ENCODE results near the gene PNLIPRP1. TPM values are rescaled to one million over a fixed set of nuclear protein-coding genes. Genes with fewer than 3 reads are reported as not detected.

PNLIPRP1 gene
- total and polyA plus RNA-seq, 4 donors: 0.94 to 1.5 (median 1.2) TPM

- WGBS, 2 donors: 90 to 92% methylated on average over 7 of the region's 7 CpGs
- peaks cover 2% of the 10 kb centered on the region for H3K9me3 ChIP-seq (ENCODE audit: control insufficient read depth, low read length)
- peaks cover 0 to 1% of the 10 kb centered on the region in 2 donors for H3K27me3 ChIP-seq (ENCODE audit: control insufficient read depth in 1 of 2, insufficient read depth in 2 of 2, low read length in 1 of 2)
- H3K4me3 ChIP-seq (ENCODE audit: low read length in 2 of 2): no peak overlapping the region
- no peaks in the 10 kb centered on the region for H3K36me3 ChIP-seq (ENCODE audit: control insufficient read depth in 1 of 2, insufficient read depth in 2 of 2, low read length in 1 of 2)
- H3K4me1 ChIP-seq (ENCODE audit: control insufficient read depth in 1 of 2, insufficient read depth in 2 of 2, low read length in 2 of 2): no peaks in the 10 kb centered on the region
- ATAC-seq (ENCODE audit: low FRiP score): no peak
- no peak for DNase-seq
- no peak overlapping the region for H3K27ac ChIP-seq (ENCODE audit: low read depth in 1 of 2, low read length in 2 of 2)
- intact Hi-C loops (cut with DNase I): no loop called here
These were observed 3.8 kb downstream of the PNLIPRP1 start for GRCh38 chr10:116594525-116595035.

DNA sequence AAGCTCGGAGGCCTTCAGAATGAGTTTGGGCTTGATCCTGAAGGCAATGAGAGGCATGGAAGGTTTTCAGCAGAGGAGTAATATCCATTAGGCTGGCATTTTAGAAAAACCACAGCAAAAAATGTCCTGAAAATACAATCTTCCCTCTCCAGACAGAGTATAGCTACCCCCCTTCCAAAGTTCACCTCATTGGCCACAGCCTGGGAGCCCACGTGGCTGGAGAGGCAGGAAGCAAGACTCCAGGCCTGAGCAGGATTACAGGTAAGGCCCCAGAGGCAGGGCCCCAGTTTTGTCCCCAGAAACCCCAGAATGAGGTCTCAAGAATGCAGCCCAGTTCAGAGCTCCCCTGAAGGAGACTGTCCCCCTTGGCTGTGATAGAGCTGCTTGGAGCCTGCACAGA, 5.3 kb downstream of the PNLIPRP1 start:
- Histone ChIP-seq H3K36me3 (ENCODE audit: control insufficient read depth in 1 of 2, insufficient read depth in 2 of 2, low read length in 1 of 2) (no peaks in the 10 kb centered on the region), H3K9me3 (ENCODE audit: control insufficient read depth, low read length) (no peaks in the 10 kb centered on the region), H3K27me3 (ENCODE audit: control insufficient read depth in 1 of 2, insufficient read depth in 2 of 2, low read length in 1 of 2) (peaks cover 0 to 1% of the 10 kb centered on the region in 2 donors), H3K4me1 (ENCODE audit: control insufficient read depth in 1 of 2, insufficient read depth in 2 of 2, low read length in 2 of 2) (no peaks in the 10 kb centered on the region), H3K27ac (ENCODE audit: low read depth in 1 of 2, low read length in 2 of 2) (no peak overlapping the region), H3K4me3 (ENCODE audit: low read length in 2 of 2) (no peak overlapping the region)
- intact Hi-C loops (cut with DNase I): no loop called here
- no peak for ATAC-seq (ENCODE audit: low FRiP score)
- WGBS, 2 donors: 70 to 77% methylated on average over 2 of the region's 2 CpGs
- no peak for DNase-seq

DNA sequence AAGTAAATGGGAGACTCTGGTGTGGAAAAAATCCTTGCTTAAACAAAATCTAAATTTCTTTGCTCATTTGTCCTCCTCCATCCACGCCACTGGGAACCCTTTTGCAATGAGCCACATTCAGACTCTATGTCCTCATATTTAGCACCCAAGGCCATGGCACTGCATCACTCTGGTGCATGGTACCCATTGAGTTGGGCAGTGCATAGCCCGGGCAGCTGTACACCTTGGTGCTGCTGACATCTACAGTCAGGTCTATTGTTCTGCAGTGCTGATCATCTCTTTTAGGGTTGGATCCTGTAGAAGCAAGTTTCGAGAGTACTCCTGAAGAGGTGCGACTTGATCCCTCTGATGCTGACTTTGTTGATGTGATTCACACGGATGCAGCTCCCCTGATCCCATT, 6.8 kb downstream of the PNLIPRP1 start:
- H3K27me3 ChIP-seq (ENCODE audit: control insufficient read depth in 1 of 2, insufficient read depth in 2 of 2, low read length in 1 of 2): no peaks in the 10 kb centered on the region
- intact Hi-C loops (cut with DNase I): no loop called here

GRCh38 chr10:116598329-116598728, 7.6 kb downstream of the PNLIPRP1 start:
- Histone ChIP-seq H3K4me3 (ENCODE audit: low read length in 2 of 2) (no peak overlapping the region), H3K4me1 (ENCODE audit: control insufficient read depth in 1 of 2, insufficient read depth in 2 of 2, low read length in 2 of 2) (no peaks in the 10 kb centered on the region), H3K27me3 (ENCODE audit: control insufficient read depth in 1 of 2, insufficient read depth in 2 of 2, low read length in 1 of 2) (no peaks in the 10 kb centered on the region), H3K27ac (ENCODE audit: low read depth in 1 of 2, low read length in 2 of 2) (no peak overlapping the region), H3K9me3 (ENCODE audit: control insufficient read depth, low read length) (no peaks in the 10 kb centered on the region), H3K36me3 (ENCODE audit: control insufficient read depth in 1 of 2, insufficient read depth in 2 of 2, low read length in 1 of 2) (no peaks in the 10 kb centered on the region)
- no peak for ATAC-seq (ENCODE audit: low FRiP score)
- no peak for DNase-seq
- intact Hi-C loops (cut with DNase I): no loop called here

More for the DNA sequence above, 6.8 kb downstream of the PNLIPRP1 start:
- 87 to 90% methylated on average over 5 of the region's 5 CpGs for WGBS, 2 donors
- Histone ChIP-seq H3K36me3 (ENCODE audit: control insufficient read depth in 1 of 2, insufficient read depth in 2 of 2, low read length in 1 of 2) (no peaks in the 10 kb centered on the region), H3K4me3 (ENCODE audit: low read length in 2 of 2) (no peak overlapping the region), H3K27ac (ENCODE audit: low read depth in 1 of 2, low read length in 2 of 2) (no peak overlapping the region), H3K4me1 (ENCODE audit: control insufficient read depth in 1 of 2, insufficient read depth in 2 of 2, low read length in 2 of 2) (no peaks in the 10 kb centered on the region), H3K9me3 (ENCODE audit: control insufficient read depth, low read length) (no peaks in the 10 kb centered on the region)
- DNase-seq (no peak), ATAC-seq (ENCODE audit: low FRiP score) (no peak)

DNA sequence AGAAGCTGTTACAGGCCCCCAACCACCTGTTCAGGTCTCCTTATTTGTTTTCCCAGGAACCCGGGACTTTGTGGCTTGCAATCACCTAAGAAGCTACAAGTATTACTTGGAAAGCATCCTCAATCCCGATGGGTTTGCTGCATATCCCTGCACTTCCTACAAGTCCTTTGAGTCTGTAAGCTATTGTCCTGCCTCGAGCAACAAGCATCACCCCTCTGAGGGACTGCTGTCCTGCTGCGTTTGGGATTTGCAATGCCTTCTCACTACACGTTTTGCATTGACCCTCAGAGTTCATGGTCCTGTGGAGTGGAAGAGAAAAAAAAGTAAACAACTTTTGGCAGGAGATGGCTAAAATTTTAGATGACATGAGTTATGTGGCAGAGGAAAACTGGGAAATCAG, 9.2 kb downstream of the PNLIPRP1 start:
- Histone ChIP-seq H3K27ac (ENCODE audit: low read depth in 1 of 2, low read length in 2 of 2) (no peak overlapping the region), H3K4me3 (ENCODE audit: low read length in 2 of 2) (no peak overlapping the region), H3K36me3 (ENCODE audit: control insufficient read depth in 1 of 2, insufficient read depth in 2 of 2, low read length in 1 of 2) (no peaks in the 10 kb centered on the region), H3K27me3 (ENCODE audit: control insufficient read depth in 1 of 2, insufficient read depth in 2 of 2, low read length in 1 of 2) (no peaks in the 10 kb centered on the region), H3K4me1 (ENCODE audit: control insufficient read depth in 1 of 2, insufficient read depth in 2 of 2, low read length in 2 of 2) (no peaks in the 10 kb centered on the region), H3K9me3 (ENCODE audit: control insufficient read depth, low read length) (no peaks in the 10 kb centered on the region)
- intact Hi-C loops (cut with DNase I): no loop called here
- no peak for ATAC-seq (ENCODE audit: low FRiP score)
- DNase-seq: no peak
- 43 to 51% methylated on average over 5 of the region's 5 CpGs for WGBS, 2 donors

DNA sequence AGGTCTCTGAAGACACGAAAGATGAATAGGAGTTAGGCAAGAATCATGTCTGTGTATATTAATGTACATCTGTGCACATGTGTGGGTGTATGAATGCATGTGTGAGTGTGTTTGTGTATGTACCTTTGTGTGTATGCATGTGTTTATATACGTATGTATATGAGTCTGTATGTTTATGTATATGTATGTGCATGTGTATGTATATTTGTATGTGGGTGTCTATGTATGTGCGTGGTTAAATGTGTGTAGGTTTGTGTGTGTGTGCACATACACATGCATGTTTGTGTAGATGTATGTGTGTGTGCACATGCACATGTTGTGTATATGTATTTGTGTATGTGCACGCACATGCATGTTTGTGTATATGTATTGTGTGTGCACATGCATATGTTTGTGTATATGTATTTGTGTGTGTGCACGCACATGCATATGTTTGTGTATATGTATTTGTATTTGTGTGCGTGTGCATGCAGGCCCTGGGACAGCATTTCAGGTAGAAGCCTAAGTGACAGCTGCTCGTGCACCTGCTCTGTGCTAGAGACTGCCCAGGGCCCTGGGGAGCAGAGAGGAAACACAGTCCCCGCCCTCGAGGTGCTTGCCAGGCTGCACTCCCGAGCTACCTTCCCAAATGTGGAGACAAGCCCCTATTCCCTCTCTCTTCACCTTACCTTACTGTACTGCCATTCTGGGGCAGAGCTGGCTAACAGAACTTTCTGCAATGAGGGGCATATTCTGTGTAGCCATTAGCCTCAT, 12.1 kb downstream of the PNLIPRP1 start:
- DNase-seq (no peak), ATAC-seq (ENCODE audit: low FRiP score) (no peak)
- Histone ChIP-seq H3K4me1 (ENCODE audit: control insufficient read depth in 1 of 2, insufficient read depth in 2 of 2, low read length in 2 of 2) (no peaks in the 10 kb centered on the region), H3K36me3 (ENCODE audit: control insufficient read depth in 1 of 2, insufficient read depth in 2 of 2, low read length in 1 of 2) (no peaks in the 10 kb centered on the region), H3K27me3 (ENCODE audit: control insufficient read depth in 1 of 2, insufficient read depth in 2 of 2, low read length in 1 of 2) (no peaks in the 10 kb centered on the region), H3K27ac (ENCODE audit: low read depth in 1 of 2, low read length in 2 of 2) (no peak overlapping the region), H3K9me3 (ENCODE audit: control insufficient read depth, low read length) (no peaks in the 10 kb centered on the region), H3K4me3 (ENCODE audit: low read length in 2 of 2) (no peak overlapping the region)
- 87 to 88% methylated on average over 10 of the region's 10 CpGs for WGBS, 2 donors
- intact Hi-C loops (cut with DNase I): no loop called here

DNA sequence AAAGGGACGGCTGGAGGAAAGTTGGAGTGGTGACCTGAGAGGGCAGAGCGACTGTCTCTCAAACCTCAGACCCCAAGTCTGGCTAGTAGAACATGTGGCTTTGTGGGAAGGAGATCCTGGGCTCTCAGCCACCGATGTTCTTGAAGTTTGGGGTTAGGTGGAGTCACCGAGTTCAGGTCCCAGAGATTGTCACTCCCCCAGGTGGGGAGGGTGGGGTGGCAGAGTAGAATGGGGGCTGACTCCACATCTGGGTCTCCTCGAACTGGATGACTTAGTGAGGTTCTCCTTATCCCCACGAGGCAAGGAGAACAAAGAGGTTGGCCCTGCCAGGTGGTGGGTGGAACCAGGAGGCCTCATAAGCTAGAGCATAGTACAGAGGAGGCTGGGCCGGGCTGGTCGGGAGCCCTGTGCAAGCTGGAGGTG, 15.3 kb downstream of the PNLIPRP1 start:
- Histone ChIP-seq H3K36me3 (ENCODE audit: control insufficient read depth in 1 of 2, insufficient read depth in 2 of 2, low read length in 1 of 2) (no peaks in the 10 kb centered on the region), H3K27me3 (ENCODE audit: control insufficient read depth in 1 of 2, insufficient read depth in 2 of 2, low read length in 1 of 2) (no peaks in the 10 kb centered on the region), H3K9me3 (ENCODE audit: control insufficient read depth, low read length) (peaks cover 7% of the 10 kb centered on the region), H3K4me1 (ENCODE audit: control insufficient read depth in 1 of 2, insufficient read depth in 2 of 2, low read length in 2 of 2) (no peaks in the 10 kb centered on the region), H3K4me3 (ENCODE audit: low read length in 2 of 2) (no peak overlapping the region), H3K27ac (ENCODE audit: low read depth in 1 of 2, low read length in 2 of 2) (no peak overlapping the region)
- WGBS, 2 donors: 69 to 72% methylated on average over 8 of the region's 8 CpGs
- DNase-seq: no peak
- intact Hi-C loops (cut with DNase I): no loop called here
- ATAC-seq (ENCODE audit: low FRiP score): no peak

DNA sequence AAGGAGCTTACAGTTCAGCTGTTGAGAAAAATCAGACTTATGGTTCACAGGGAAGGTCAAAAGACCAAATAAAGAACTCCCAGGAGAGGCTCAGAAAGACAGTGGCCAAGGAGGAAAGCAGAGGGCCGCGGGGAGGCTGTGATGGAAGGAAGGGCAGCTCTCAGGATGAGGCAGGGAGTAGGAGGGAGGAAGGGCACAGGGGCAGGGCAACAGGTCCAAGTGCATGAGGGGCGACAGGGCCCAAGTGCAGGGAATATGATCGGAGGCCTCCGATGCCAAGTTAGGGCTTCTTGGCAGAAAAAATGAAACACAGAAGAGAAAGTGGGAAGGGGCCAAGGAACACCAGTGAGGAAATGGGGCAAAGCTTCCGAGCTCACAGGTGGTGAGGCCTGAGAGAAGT, 16.6 kb downstream of the PNLIPRP1 start:
- intact Hi-C loops (cut with DNase I): no loop called here
- Histone ChIP-seq H3K9me3 (ENCODE audit: control insufficient read depth, low read length) (peaks cover 9% of the 10 kb centered on the region), H3K4me1 (ENCODE audit: control insufficient read depth in 1 of 2, insufficient read depth in 2 of 2, low read length in 2 of 2) (no peaks in the 10 kb centered on the region), H3K36me3 (ENCODE audit: control insufficient read depth in 1 of 2, insufficient read depth in 2 of 2, low read length in 1 of 2) (no peaks in the 10 kb centered on the region), H3K4me3 (ENCODE audit: low read length in 2 of 2) (no peak overlapping the region), H3K27ac (ENCODE audit: low read depth in 1 of 2, low read length in 2 of 2) (no peak overlapping the region), H3K27me3 (ENCODE audit: control insufficient read depth in 1 of 2, insufficient read depth in 2 of 2, low read length in 1 of 2) (no peaks in the 10 kb centered on the region)
- ATAC-seq (ENCODE audit: low FRiP score) (no peak), DNase-seq (no peak)
- WGBS, 2 donors: 71 to 73% methylated on average over 6 of the region's 6 CpGs

Data from aorta (tissue), 5 donors.